A549 (cell line): ENCODE measurements around the gene NFATC4.

Experiments used
- ATOH8 ChIP-seq: fragments of 250-450 bp; sonication (Bioruptor Pico); IDR thresholded peaks from 2 replicates; pipeline ENCODE4 v1.5.0; 2020; ENCODE audit warnings: low read depth, mild to moderate bottlenecking, moderate library complexity
- CTCF ChIP-seq: fragments of >200 bp; sonication (Bioruptor Twin); formaldehyde crosslinking; IDR thresholded peaks from 3 replicates; pipeline ENCODE4 v1.5.1; 2016
- ELK1 ChIP-seq: fragments of 150-350 bp; IDR thresholded peaks from 2 replicates; pipeline ENCODE4 v1.6.1; 2014; ENCODE audit warnings: low read depth, mild to moderate bottlenecking, low read length
- KDM5A ChIP-seq: fragments of 200-600 bp; sonication (generic); IDR thresholded peaks from 2 replicates; pipeline ENCODE4 v1.6.1; 2016; ENCODE audit warnings: antibody characterized with exemption, mild to moderate bottlenecking

- TF ChIP-seq CTCF, result no peak
- TF ChIP-seq ATOH8 (CRISPR knock-in tag), result no peak
- TF ChIP-seq ELK1, result no peak
- no peak for TF ChIP-seq KDM5A
Observed at GRCh38 chr14:24385524-24385923, 17.5 kb downstream of the NFATC4 start.
